NT2/D1 (cell line): Measurements from ENCODE around the gene ZNF443.
"Not testable (repeated sequence)": the region's sequence is repeated elsewhere in the genome, so short reads cannot be mapped to it uniquely, and the experiment has no call there.

Experiments used
- DNase-seq: peaks from one replicate; pipeline ENCODE4 v3.0.0-alpha.2; 2011; ENCODE audit warnings: low read depth, low spot score
- H3K27me3 ChIP-seq: 2 replicates; pipeline ENCODE4 v1.6.0; 2011; ENCODE audit warnings: mild to moderate bottlenecking; ENCODE audit not compliant: insufficient read length, insufficient read depth
- H3K36me3 ChIP-seq: 2 replicates; pipeline ENCODE4 v1.6.1; 2011; ENCODE audit warnings: mild to moderate bottlenecking, low read length, mixed read lengths; ENCODE audit not compliant: insufficient read depth, insufficient read length
- H3K4me1 ChIP-seq: 2 replicates; pipeline ENCODE4 v1.5.1; 2011; ENCODE audit not compliant: insufficient read depth, insufficient read length
- H3K4me3 ChIP-seq: 2 replicates; pipeline ENCODE4 v1.5.1; 2011; ENCODE audit warnings: low read depth; ENCODE audit not compliant: insufficient read length
- H3K9ac ChIP-seq: 2 replicates; pipeline ENCODE4 v1.6.0; 2011; ENCODE audit warnings: low read depth; ENCODE audit not compliant: insufficient read length
- H3K9me3 ChIP-seq: 2 replicates; pipeline ENCODE4 v1.5.1; 2011; ENCODE audit warnings: mild to moderate bottlenecking, low read length; ENCODE audit not compliant: insufficient read depth
- SUZ12 ChIP-seq: IDR thresholded peaks from 2 replicates; pipeline ENCODE4 v1.6.1; 2011; ENCODE audit not compliant: insufficient read length, insufficient read depth; ENCODE audit errors: extremely low read depth
- YY1 ChIP-seq: IDR thresholded peaks from 2 replicates; pipeline ENCODE4 v1.6.1; 2011; ENCODE audit not compliant: insufficient read length, insufficient read depth
- ZNF274 ChIP-seq: IDR thresholded peaks from 2 replicates; pipeline ENCODE4 v1.6.1; 2011; ENCODE audit warnings: mild to moderate bottlenecking, low read depth, low read length

Gene ZNF443

GRCh38 chr19:12450844-12451243 is 10.0 kb upstream of the ZNF443 start:
- DNase-seq = no peak
- no peak for TF ChIP-seq YY1
- no peak for TF ChIP-seq SUZ12
- no peak for TF ChIP-seq ZNF274
- Histone ChIP-seq H3K27me3 (no peaks in the 10 kb centered on the region), H3K4me3 (no peak overlapping the region), H3K9me3 (peaks cover 27% of the 10 kb centered on the region), H3K4me1 (no peaks in the 10 kb centered on the region), H3K36me3 (no peaks in the 10 kb centered on the region), H3K9ac (no peak overlapping the region)

GRCh38 chr19:12448808-12449207 is 8.0 kb upstream of the ZNF443 start:
- Histone ChIP-seq H3K27me3 (no peaks in the 10 kb centered on the region), H3K36me3 (no peaks in the 10 kb centered on the region), H3K9ac (no peak overlapping the region), H3K4me3 (no peak overlapping the region), H3K9me3 (peaks cover 35% of the 10 kb centered on the region), H3K4me1 (no peaks in the 10 kb centered on the region)
- DNase-seq = no peak
- TF ChIP-seq ZNF274 (no peak), YY1 (no peak), SUZ12 (no peak)

- Histone ChIP-seq H3K4me3 (peak overlapping the region; percentile 71), H3K9ac (peak overlapping the region; percentile 85), H3K9me3 (peaks cover 15% of the 10 kb centered on the region)
- H3K4me1 ChIP-seq, H3K36me3 ChIP-seq, H3K27me3 ChIP-seq: not testable (repeated sequence)
- DNase-seq = peak; percentile 15
Measured at GRCh38 chr19:12439686-12440540, 908 bp downstream of the ZNF443 start.

GRCh38 chr19:12430726-12431299 is 10.0 kb downstream of the ZNF443 start:
- TF ChIP-seq ZNF274 = peak; percentile 59
- Histone ChIP-seq H3K36me3 (peaks cover 42% of the 10 kb centered on the region), H3K9me3 (peaks cover 68% of the 10 kb centered on the region)
- H3K4me3 ChIP-seq, DNase-seq, H3K4me1 ChIP-seq, H3K9ac ChIP-seq, H3K27me3 ChIP-seq: not testable (repeated sequence)

GRCh38 chr19:12425888-12426274 is 14.9 kb downstream of the ZNF443 start:
- TF ChIP-seq ZNF274 (no peak), YY1 (no peak), SUZ12 (no peak)
- Histone ChIP-seq H3K4me1 (no peaks in the 10 kb centered on the region), H3K9ac (no peak overlapping the region), H3K27me3 (no peaks in the 10 kb centered on the region), H3K9me3 (peaks cover 46% of the 10 kb centered on the region), H3K4me3 (no peak overlapping the region), H3K36me3 (peaks cover 39% of the 10 kb centered on the region)
- no peak for DNase-seq

- no peak for DNase-seq
- Histone ChIP-seq H3K27me3 (no peaks in the 10 kb centered on the region), H3K9me3 (peaks cover 41% of the 10 kb centered on the region), H3K36me3 (peaks cover 34% of the 10 kb centered on the region), H3K4me3 (no peak overlapping the region), H3K9ac (no peak overlapping the region), H3K4me1 (no peaks in the 10 kb centered on the region)
- TF ChIP-seq ZNF274 (no peak), YY1 (no peak), SUZ12 (no peak)
Measured at GRCh38 chr19:12425236-12425887, 15.5 kb downstream of the ZNF443 start.

GRCh38 chr19:12417273-12417672 is 23.5 kb downstream of the ZNF443 start:
- not testable (repeated sequence) for H3K4me3 ChIP-seq, H3K9ac ChIP-seq, H3K27me3 ChIP-seq, H3K36me3 ChIP-seq, H3K4me1 ChIP-seq, DNase-seq
- peaks cover 23% of the 10 kb centered on the region; the same call in 1 of the 2 replicates for H3K9me3 ChIP-seq
